GM21390 (cell line): ENCODE measurements around the gene LCMT2.
"Not testable (repeated sequence)": the region's sequence is repeated elsewhere in the genome, so short reads cannot be mapped to it uniquely, and the experiment has no call there.

Experiments used
- ATAC-seq: cut with Tn5 transposase; IDR thresholded peaks from one replicate; pipeline ENCODE4 v1.9.1; 2021; ENCODE audit not compliant: unreplicated experiment

Gene LCMT2

DNA sequence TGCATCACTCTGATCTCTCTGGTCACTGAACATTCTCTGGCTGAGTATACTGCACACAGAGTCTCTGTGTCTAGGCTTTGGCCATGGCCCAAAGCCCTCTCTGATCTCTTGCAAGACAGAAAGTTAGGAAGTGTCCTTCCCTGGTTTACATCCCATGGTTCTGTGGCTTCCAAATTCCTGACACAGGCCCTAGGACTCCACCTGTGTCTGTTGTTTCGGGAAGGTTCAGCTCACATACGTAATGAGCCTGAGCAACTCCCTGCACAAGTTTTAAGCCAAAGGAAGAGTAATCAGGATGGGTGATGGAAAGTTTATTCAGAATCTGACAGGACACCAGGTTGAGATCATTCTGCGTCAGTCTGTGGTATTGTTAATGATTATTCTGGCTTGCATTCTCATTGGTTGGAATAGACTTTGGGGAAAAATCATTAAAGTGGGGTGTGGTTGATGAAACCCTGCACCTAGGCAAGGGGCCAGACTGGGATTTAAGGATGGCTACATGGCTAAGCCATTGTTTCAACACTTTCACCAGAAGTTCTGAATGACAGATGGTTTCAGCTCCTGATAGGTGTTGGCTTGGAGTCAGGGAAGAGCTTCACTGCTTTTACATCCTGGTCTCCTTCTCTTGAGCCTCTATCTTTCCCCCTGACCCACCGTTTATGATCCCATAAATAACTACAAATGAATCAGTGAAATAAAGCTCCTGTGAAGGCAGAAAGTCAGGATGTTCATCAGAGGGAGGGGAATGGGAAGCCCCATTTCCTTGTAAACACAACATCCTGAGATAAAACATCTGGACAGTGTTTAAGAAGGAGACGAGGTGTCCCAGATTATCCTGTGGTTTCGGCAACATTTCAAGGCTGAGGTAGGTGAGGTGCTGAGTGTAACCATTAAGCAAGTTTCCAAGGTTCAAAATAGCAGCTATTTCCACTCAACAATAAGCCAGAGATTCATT is 14.1 kb downstream of the LCMT2 start:
- no peak for ATAC-seq

DNA sequence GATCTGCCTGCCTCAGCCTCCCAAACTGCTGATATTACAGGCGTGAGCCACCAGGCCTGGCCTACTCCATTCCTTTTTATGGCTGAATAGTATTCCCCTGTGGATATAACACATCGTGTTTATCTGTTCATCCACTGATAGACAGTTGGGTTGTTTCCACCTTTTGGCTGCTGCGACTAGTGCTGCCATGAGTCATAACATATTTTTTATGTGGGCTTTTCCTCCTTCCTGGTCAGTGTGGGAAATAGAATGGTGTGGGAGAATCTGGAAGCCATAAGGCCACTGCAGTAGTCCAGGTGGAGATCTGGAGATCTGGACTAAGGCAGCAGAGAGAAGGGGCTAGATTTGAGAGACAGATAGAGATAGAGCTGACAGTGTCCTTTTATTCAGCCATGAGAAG is 16.2 kb downstream of the LCMT2 start:
- no peak for ATAC-seq

DNA sequence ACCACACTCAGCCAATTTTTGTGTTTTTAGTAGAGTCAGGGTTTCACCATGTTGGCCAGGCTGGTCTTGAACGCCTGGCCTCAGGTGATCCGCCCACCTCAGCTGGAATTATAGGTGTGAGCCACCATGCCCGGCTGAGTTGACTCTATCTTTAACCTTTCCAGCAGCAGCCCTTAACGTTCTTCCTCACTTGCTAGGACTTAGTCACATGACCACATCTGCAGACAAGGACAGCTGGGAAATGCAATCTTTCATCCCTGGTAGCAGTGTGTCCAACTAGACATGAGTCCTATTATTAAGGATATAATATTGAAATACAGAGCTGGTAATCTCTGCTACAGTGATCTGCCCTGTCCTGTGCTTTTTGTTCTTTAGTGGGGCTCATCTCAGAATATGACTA is 18.0 kb downstream of the LCMT2 start:
- no peak for ATAC-seq

- no peak for ATAC-seq
Measured at GRCh38 chr15:43302205-43302817, 28.1 kb downstream of the LCMT2 start, which contains the start of gene TGM7. Gene TGM7 (minus strand): TSS chr15:43302255.

DNA sequence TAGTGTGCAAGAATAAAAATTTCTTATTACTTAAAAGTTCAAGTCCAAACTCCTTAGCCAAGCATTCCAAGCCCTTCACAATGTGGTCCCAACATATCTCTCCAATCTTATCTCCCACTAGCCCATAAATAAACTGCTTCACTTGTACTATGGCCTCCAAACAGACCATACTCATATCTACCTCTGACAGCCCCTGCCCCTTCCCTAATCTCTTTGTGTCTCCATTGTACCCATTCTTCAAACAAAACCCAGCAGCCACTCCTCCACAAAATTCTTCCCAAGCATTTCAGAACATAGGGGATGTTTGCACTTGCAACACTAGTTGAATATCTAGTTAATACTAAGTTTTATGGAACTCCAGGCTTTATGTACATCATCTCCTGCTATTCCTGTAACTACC is 30.5 kb downstream of the LCMT2 start:
- no peak for ATAC-seq

DNA sequence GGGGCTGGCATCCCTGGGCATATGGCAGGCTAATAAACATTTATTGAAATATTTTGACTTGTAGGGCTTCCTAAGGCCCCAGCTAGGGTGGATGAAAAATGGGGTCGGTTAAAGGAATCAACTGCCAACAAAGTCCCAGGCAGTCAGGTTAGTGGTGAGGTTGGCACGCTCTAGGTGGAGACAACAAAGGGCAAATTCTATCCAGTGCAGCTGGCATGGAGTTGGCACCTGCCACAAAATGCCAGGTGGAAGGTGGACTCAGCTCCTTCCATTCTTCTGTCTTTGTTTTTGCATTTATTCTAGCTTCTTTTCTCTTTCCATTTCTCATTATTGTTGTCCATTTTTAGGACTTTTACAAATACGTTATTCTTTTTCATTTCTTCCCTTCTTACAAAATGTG is 31.0 kb downstream of the LCMT2 start:
- ATAC-seq = no peak

DNA sequence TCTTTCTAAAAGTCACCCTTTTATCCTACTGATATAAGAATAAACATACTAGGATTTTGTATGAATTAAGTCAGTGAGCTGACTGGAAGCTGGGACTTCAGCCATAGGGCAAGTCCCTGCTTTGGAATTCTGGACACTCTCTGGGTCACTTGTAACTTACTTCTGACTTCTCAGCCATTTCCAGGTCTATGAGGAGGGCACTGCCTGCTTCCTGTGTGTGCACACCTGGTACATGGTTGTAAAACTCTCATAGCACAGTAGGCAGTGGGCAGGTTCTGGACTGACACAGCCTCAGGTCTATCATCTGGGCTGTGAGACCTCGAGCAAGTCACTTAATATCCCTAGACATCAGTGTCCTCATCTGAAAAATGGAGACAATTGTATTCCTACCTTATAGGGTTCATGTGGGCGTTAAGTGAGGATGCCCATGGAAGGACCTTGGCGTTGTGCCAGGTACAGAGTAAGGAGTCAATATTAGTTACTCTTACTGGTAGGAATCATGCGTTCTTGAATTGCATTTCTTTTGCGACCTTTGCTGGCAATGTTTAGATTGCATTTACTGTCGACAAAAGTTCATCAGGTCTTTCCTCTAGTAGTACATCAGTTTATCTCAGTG is 36.2 kb downstream of the LCMT2 start:
- ATAC-seq = no peak

- no peak for ATAC-seq
Measured at GRCh38 chr15:43293432-43293831, 36.9 kb downstream of the LCMT2 start.

GRCh38 chr15:43292375-43293078 is 37.8 kb downstream of the LCMT2 start:
- ATAC-seq = no peak

DNA sequence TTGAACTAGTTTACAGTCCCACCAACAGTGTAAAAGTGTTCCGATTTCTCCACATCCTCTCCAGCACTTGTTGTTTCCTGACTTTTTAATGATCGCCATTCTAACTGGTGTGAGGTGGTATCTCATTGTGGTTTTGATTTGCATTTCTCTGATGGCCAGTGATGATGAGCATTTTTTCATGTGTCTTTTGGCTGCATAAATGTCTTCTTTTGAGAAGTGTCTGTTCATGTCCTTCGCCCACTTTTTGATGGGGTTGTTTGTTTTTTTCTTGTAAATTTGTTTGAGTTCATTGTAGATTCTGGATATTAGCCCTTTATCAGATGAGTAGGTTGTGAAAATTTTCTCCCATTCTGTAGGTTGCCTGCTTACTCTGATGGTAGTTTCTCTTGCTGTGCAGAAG is 40.7 kb downstream of the LCMT2 start:
- ATAC-seq = not testable (repeated sequence)

DNA sequence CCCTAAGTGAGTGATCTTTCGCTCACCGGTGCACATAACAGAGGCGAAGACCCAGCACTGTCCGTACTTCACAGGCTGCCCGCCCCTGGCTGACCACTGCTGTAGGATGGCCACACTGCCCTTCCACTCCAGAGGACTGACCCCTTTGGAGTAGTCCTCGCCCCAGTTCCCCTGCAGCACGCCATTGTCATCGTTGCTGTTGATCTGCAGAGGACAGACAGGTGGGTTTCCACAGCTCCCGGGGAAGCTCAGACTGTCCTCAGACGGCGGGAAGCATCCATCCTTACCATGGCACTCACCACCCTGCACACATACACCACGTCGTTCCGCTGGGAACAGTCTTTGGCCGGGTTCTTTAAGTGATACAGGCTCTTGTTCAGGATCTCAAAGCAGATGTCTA is 43.1 kb downstream of the LCMT2 start:
- no peak for ATAC-seq

DNA sequence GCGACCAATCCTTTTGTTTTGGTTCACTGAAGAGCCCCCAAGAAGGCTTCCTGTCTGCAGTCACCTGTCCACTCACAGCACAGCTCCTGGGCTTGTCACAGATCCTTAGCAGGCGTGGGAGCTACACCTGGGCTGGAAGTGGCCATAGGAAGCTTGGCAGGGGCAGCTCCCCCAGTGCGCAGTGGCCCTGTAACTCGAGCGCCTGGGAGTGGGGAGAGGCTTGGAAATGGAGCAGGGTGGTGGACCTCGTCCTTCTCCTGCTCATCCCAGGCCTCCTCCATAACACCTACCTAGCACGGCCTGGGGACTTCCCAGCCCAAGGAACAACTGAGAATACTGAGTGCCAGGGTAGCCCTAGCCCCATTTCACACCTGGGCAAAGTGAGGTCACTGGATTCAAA is 44.3 kb downstream of the LCMT2 start:
- no peak for ATAC-seq

GRCh38 chr15:43285609-43286037 is 44.8 kb downstream of the LCMT2 start:
- ATAC-seq = no peak

DNA sequence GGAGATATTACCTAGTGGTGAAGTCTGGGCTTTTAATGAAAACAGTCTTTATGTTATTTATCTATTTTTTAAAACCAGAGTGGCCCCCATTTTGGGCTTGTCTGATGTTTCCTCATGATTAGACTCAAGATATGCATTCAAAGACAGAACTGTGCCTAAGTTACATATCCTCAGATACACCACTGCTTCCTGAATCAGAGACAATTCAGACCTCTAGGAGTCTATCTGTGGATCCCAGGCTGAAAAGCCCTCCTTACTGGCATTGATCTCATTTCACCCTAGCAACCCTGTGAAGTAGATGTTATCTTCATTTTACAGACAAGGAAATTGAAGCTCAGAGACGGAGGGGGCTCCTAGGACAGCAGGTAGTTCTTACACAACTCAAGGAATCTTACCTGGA is 46.8 kb downstream of the LCMT2 start:
- ATAC-seq = no peak

DNA sequence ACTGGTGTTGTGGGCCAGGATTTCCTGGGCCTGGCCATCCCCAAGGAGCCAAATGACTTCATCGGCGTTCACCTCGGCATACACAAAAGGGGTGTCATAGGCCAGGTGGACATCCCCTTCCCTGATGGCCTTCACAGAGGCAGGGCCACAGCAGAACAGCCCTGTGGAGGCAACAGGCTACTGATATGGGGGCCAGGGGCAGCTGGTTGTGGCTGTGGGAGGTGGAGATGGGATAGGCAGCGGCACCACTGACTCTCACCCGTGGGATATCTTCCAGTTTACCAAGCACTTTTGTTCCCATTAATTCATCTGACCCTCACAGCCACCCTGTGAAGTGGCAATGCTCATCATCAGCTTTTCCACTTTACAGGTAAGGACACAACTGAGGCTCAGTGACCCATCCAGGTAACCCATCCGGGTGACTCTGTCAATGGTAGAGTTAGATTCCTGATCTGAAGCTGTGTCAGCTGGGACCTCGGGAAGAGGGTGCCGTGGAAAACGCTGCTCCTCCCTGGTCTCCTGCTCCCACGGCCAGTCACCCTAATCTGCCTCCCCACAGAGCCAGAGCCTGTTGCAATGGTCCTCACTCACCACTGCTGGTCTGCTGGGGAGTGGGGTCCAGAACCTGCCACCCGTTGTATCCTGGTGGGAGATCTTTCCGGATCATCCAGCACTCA is 48.3 kb downstream of the LCMT2 start:
- no peak for ATAC-seq

DNA sequence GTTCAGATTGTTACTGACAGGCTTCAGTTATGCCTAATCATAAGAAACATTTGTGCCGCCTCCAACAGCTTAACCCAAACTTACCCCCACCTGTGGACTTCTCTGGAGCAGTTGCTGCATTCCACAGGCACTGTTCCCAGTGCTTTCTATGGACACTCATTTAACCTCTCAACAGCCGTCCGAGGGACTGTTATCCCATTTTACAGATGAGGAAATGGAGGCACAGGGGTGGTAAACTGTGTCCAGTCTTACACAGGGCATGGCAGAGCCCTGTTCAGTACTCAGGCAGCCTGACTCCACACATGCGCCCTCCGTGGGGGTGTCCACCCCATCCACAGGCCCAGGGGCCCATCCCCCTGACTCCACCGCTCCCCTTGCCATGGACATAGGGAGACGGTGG is 49.4 kb downstream of the LCMT2 start:
- no peak for ATAC-seq

- no peak for ATAC-seq
Measured at GRCh38 chr15:43279496-43279895, 50.9 kb downstream of the LCMT2 start.

DNA sequence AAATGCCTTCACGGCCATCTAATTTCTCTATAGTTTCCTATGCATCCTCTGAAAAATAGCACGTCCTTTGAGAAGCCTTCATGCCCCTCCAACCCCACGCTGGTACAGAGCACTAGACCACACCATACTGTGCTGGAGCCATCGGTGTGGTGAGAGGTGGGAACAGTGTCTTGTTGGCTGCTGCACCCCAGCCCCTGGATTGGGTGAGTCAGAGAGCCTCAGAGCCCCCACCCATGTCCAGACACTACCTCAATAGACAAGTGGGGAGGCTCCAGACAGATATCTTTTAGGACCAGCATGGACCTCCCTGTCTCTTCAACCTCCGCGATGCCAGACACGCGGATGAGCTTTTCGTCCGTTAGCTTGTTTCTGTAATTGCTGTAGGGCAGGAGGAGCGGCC is 51.5 kb downstream of the LCMT2 start:
- no peak for ATAC-seq

GRCh38 chr15:43277901-43278300 is 52.5 kb downstream of the LCMT2 start:
- ATAC-seq = no peak

GRCh38 chr15:43277231-43277823 is 53.0 kb downstream of the LCMT2 start:
- ATAC-seq = no peak
